Activated CD8-positive, alpha-beta T cell treated with anti-CD3 and anti-CD28 coated beads for 36 hours (primary cell): ENCODE measurements around the gene STAC3. TPM values are rescaled to one million over a fixed set of nuclear protein-coding genes. Genes with fewer than 3 reads are reported as not detected.

Source experiments
- ATAC-seq: fragments of 200-7000 bp; cut with Tn5 transposase; one replicate; pipeline ENCODE4 v1.10.0; 2021; ENCODE audit warnings: mild to moderate bottlenecking, moderate library complexity
- CTCF ChIA-PET: fragments of 350-600 bp; sonication (Branson Sonifier 250); formaldehyde crosslinking; loops from one replicate; lab custom pipeline; 2021; ENCODE audit warnings: antibody characterized with exemption; lab: Charles Lee
- POLR2A ChIA-PET: fragments of 350-600 bp; sonication (Branson Sonifier 250); formaldehyde crosslinking; loops from one replicate; lab custom pipeline; 2021; ENCODE audit warnings: antibody characterized with exemption; lab: Charles Lee
- DNase-seq: peaks from one replicate; pipeline ENCODE4 v3.0.0-alpha.2; 2020
- H3K27ac Mint-ChIP-seq: one replicate; pipeline ENCODE4 v1.8.0; 2021; ENCODE audit warnings: mild to moderate bottlenecking, mixed read lengths
- H3K27me3 Mint-ChIP-seq: one replicate; pipeline ENCODE4 v1.8.0; 2021; ENCODE audit warnings: mixed read lengths
- H3K36me3 Mint-ChIP-seq: one replicate; pipeline ENCODE4 v1.8.0; 2021; ENCODE audit warnings: low read depth, mixed read lengths
- H3K4me1 Mint-ChIP-seq: one replicate; pipeline ENCODE4 v1.8.0; 2021; ENCODE audit warnings: low read depth, mixed read lengths
- H3K4me3 Mint-ChIP-seq: one replicate; pipeline ENCODE4 v1.8.0; 2021; ENCODE audit warnings: mild to moderate bottlenecking, moderate library complexity, mixed read lengths
- H3K9me3 Mint-ChIP-seq: one replicate; pipeline ENCODE4 v1.8.0; 2021; ENCODE audit warnings: mixed read lengths
- CTCF ChIP-seq: fragments of 200-600 bp; IDR thresholded peaks from one replicate; pipeline ENCODE4 v1.8.0; 2022; ENCODE audit warnings: antibody characterized with exemption, mild to moderate bottlenecking
- intact Hi-C: fragments of 100-400 bp; cut with micrococcal nuclease; formaldehyde crosslinking; loops from one replicate; pipeline ENCODE4 v1.10.0; 2022
- total RNA-seq, 2 experiments: library from RNA; stranded (reverse); gene quantifications; one replicate each; pipeline ENCODE4 v1.2.3, GENCODE V29; 2021

Gene STAC3
- total RNA-seq, 2 experiments from 2014 or later: 1.7 to 2.1 TPM

GRCh38 chr12:57215065-57215464 lies 35.9 kb downstream of the STAC3 start:
- POLR2A ChIA-PET: interaction anchor here (0.6 to 8.2 kb wide), 5 partner anchors 8 to 25 kb away, joined by 3 to 99 read pairs (median 10); partner anchors contain the start of gene SHMT2
- intact Hi-C loops: loop anchor here (2.0 kb wide), 1 partner anchor 24 kb away; no protein-coding TSS in a partner anchor

GRCh38 chr12:57214398-57214781 lies 36.6 kb downstream of the STAC3 start:
- ATAC-seq: peak; percentile 67
- CTCF ChIA-PET: interaction anchor here (0.8 to 8.8 kb wide), 41 partner anchors 14 to 262 kb away, joined by 3 to 397 read pairs (median 4); partner anchors contain the start of genes GLI1, SHMT2, STAC3 and STAT6
- DNase-seq: peak; percentile 86
- Mint-ChIP-seq H3K27me3 (peaks cover 49% of the 10 kb centered on the region), H3K9me3 (no peaks in the 10 kb centered on the region), H3K36me3 (no peaks in the 10 kb centered on the region), H3K4me1 (peaks cover 27% of the 10 kb centered on the region), H3K27ac (no peak overlapping the region), H3K4me3 (no peak overlapping the region)
- POLR2A ChIA-PET: interaction anchor here (0.6 to 8.2 kb wide), 9 partner anchors 9 to 277 kb away, joined by 3 to 99 read pairs (median 4); partner anchors contain the start of gene SHMT2
- peak; percentile 72 for TF ChIP-seq CTCF
- intact Hi-C loops: loop anchor here (2.0 kb wide), 1 partner anchor 24 kb away; no protein-coding TSS in a partner anchor

More at GRCh38 chr12:57215065-57215464, 35.9 kb downstream of the STAC3 start:
- H3K4me1 Mint-ChIP-seq: peaks cover 30% of the 10 kb centered on the region
- H3K9me3 Mint-ChIP-seq: no peaks in the 10 kb centered on the region
- CTCF ChIA-PET: interaction anchor here (1.0 to 8.8 kb wide), 15 partner anchors 13 to 240 kb away, joined by 3 to 397 read pairs (median 4); partner anchors contain the start of genes INHBE, SHMT2 and STAC3
- TF ChIP-seq CTCF: no peak
- ATAC-seq (no peak), DNase-seq (no peak)
- no peak overlapping the region for H3K4me3 Mint-ChIP-seq
- no peak overlapping the region for H3K27ac Mint-ChIP-seq
- peaks cover 54% of the 10 kb centered on the region for H3K27me3 Mint-ChIP-seq
- no peaks in the 10 kb centered on the region for H3K36me3 Mint-ChIP-seq

GRCh38 chr12:57213763-57214397 lies 37.1 kb downstream of the STAC3 start:
- Mint-ChIP-seq H3K36me3 (no peaks in the 10 kb centered on the region), H3K27me3 (peaks cover 45% of the 10 kb centered on the region), H3K4me1 (peaks cover 27% of the 10 kb centered on the region), H3K4me3 (no peak overlapping the region), H3K27ac (no peak overlapping the region), H3K9me3 (no peaks in the 10 kb centered on the region)
- ChIA-PET POLR2A (interaction anchor here (0.7 to 8.2 kb wide), 7 partner anchors 9 to 278 kb away, joined by 3 to 99 read pairs (median 4); partner anchors contain the start of gene SHMT2), CTCF (interaction anchor here (0.8 to 8.8 kb wide), 45 partner anchors 8 to 263 kb away, joined by 3 to 397 read pairs (median 4); partner anchors contain the start of genes GLI1, LRP1, SHMT2 and STAC3)
- DNase-seq: no peak
- intact Hi-C loops: loop anchor here (1.0 to 2.0 kb wide), 2 partner anchors 25 to 29 kb away; no protein-coding TSS in a partner anchor
- no peak for ATAC-seq
- no peak for TF ChIP-seq CTCF

- peak; percentile 71 for ATAC-seq
- Mint-ChIP-seq H3K4me1 (peaks cover 27% of the 10 kb centered on the region), H3K9me3 (no peaks in the 10 kb centered on the region), H3K27ac (no peak overlapping the region), H3K27me3 (peaks cover 38% of the 10 kb centered on the region), H3K36me3 (no peaks in the 10 kb centered on the region), H3K4me3 (no peak overlapping the region)
- ChIA-PET CTCF (interaction anchor here (0.8 to 8.8 kb wide), 35 partner anchors 8 to 263 kb away, joined by 3 to 397 read pairs (median 4); partner anchors contain the start of genes GLI1, LRP1, SHMT2 and STAC3), POLR2A (interaction anchor here (1.0 to 8.2 kb wide), 3 partner anchors 17 to 27 kb away, joined by 3 to 99 read pairs (median 13); partner anchors contain the start of gene SHMT2)
- peak; percentile 89 for DNase-seq
- intact Hi-C loops: loop anchor here (1.0 kb wide), 1 partner anchor 30 kb away; no protein-coding TSS in a partner anchor
- TF ChIP-seq CTCF: peak; percentile 92
Observed at GRCh38 chr12:57213058-57213715, 37.8 kb downstream of the STAC3 start.
